ENCODE data around the gene PLA2G3. TPM values are rescaled to one million over a fixed set of nuclear protein-coding genes. Genes with fewer than 3 reads are reported as not detected.

Gene PLA2G3
- total RNA-seq, 3 donors from 2014 or later (not counting 1 experiment from before 2014, with no cell fraction given): not detected

GRCh38 chr22:31107894-31108218 is 32.5 kb downstream of the PLA2G3 start:
- Mint-ChIP-seq H3K27me3 (ENCODE audit: low read depth in 2 of 2) (peaks cover 0 to 2% of the 10 kb centered on the region in 2 donors), H3K4me3 (peak overlapping the region; percentile 87), H3K36me3 (no peaks in the 10 kb centered on the region), H3K9me3 (no peaks in the 10 kb centered on the region), H3K4me1 (peaks cover 7 to 18% of the 10 kb centered on the region in 2 donors), H3K27ac (peak overlapping the region; percentile 78 to 91)
- Histone ChIP-seq H3K4me1 (ENCODE audit: control insufficient read depth, insufficient read depth, low read length) (peaks cover 17% of the 10 kb centered on the region), H3K27me3 (ENCODE audit: control insufficient read depth, insufficient read depth, low read length) (no peaks in the 10 kb centered on the region), H3K9me3 (ENCODE audit: control insufficient read depth, insufficient read depth, low read length) (no peaks in the 10 kb centered on the region), H3K27ac (ENCODE audit: low read length) (peak overlapping the region; percentile 34), H3K4me3 (ENCODE audit: low read length) (peak overlapping the region; percentile 86), H3K36me3 (ENCODE audit: control insufficient read depth, insufficient read depth, low read length) (no peaks in the 10 kb centered on the region)
- DNase-seq (no peak), ATAC-seq (peak; percentile 11 to 29 (median 19))
- 4% methylated on average over 5 of the region's 5 CpGs for WGBS (ENCODE audit: insufficient coverage)
- no peak for TF ChIP-seq CTCF (IDR thresholded peaks at IDR 0.05)
- intact Hi-C loops (cut with micrococcal nuclease): loop anchor here (1.0 to 5.0 kb wide), 2 partner anchors 123 to 164 kb away; no protein-coding TSS in a partner anchor

GRCh38 chr22:31107178-31107893 is 33.0 kb downstream of the PLA2G3 start, which contains the start of gene SELENOM:
Gene SELENOM (minus strand): TSS chr22:31107568. CDS start chr22:31107505, 63 bp downstream.
- Mint-ChIP-seq H3K36me3 (no peaks in the 10 kb centered on the region), H3K27ac (peak within 1 kb of the TSS; percentile 78 to 91), H3K4me3 (peak within 1 kb of the TSS; percentile 87), H3K4me1 (peaks cover 7 to 18% of the 10 kb centered on the region in 2 donors), H3K27me3 (ENCODE audit: low read depth in 2 of 2) (peaks cover 0 to 2% of the 10 kb centered on the region in 2 donors), H3K9me3 (no peaks in the 10 kb centered on the region)
- no peaks in the 10 kb centered on the region for H3K9me3 ChIP-seq (ENCODE audit: control insufficient read depth, insufficient read depth, low read length)
- H3K4me3 ChIP-seq (ENCODE audit: low read length): peak within 1 kb of the TSS; percentile 86
- ATAC-seq (peak; percentile 94 to 96 (median 96)), DNase-seq (peak; percentile 80 to 94)
- WGBS (ENCODE audit: insufficient coverage): 6% methylated on average over 67 of the region's 67 CpGs
- no peaks in the 10 kb centered on the region for H3K27me3 ChIP-seq (ENCODE audit: control insufficient read depth, insufficient read depth, low read length)
- TF ChIP-seq CTCF (IDR thresholded peaks at IDR 0.05): peak; percentile 74
- H3K4me1 ChIP-seq (ENCODE audit: control insufficient read depth, insufficient read depth, low read length): peaks cover 17% of the 10 kb centered on the region
- H3K27ac ChIP-seq (ENCODE audit: low read length): peak within 1 kb of the TSS; percentile 34
- intact Hi-C loops (cut with micrococcal nuclease): loop anchor here (1.0 to 5.0 kb wide), 2 partner anchors 124 to 165 kb away; no protein-coding TSS in a partner anchor
- H3K36me3 ChIP-seq (ENCODE audit: control insufficient read depth, insufficient read depth, low read length): no peaks in the 10 kb centered on the region

GRCh38 chr22:31106731-31107177 is 33.6 kb downstream of the PLA2G3 start:
- DNase-seq (no peak), ATAC-seq (no peak)
- H3K4me1 Mint-ChIP-seq: peaks cover 7 to 18% of the 10 kb centered on the region in 2 donors
- peak overlapping the region; percentile 86 for H3K4me3 ChIP-seq (ENCODE audit: low read length)
- 90% methylated on average over 14 of the region's 14 CpGs for WGBS (ENCODE audit: insufficient coverage)
- no peak for TF ChIP-seq CTCF (IDR thresholded peaks at IDR 0.05)
- H3K36me3 ChIP-seq (ENCODE audit: control insufficient read depth, insufficient read depth, low read length): no peaks in the 10 kb centered on the region
- H3K9me3 ChIP-seq (ENCODE audit: control insufficient read depth, insufficient read depth, low read length): no peaks in the 10 kb centered on the region
- H3K4me3 Mint-ChIP-seq: peak overlapping the region; percentile 87
- H3K4me1 ChIP-seq (ENCODE audit: control insufficient read depth, insufficient read depth, low read length): peaks cover 17% of the 10 kb centered on the region
- H3K27ac Mint-ChIP-seq: peak overlapping the region; percentile 78 to 91
- H3K36me3 Mint-ChIP-seq: no peaks in the 10 kb centered on the region
- H3K27ac ChIP-seq (ENCODE audit: low read length): no peak overlapping the region
- intact Hi-C loops (cut with micrococcal nuclease): loop anchor here (1.0 to 5.0 kb wide), 2 partner anchors 125 to 166 kb away; no protein-coding TSS in a partner anchor
- no peaks in the 10 kb centered on the region for H3K9me3 Mint-ChIP-seq
- H3K27me3 ChIP-seq (ENCODE audit: control insufficient read depth, insufficient read depth, low read length): no peaks in the 10 kb centered on the region
- no peaks in the 10 kb centered on the region for H3K27me3 Mint-ChIP-seq (ENCODE audit: low read depth in 2 of 2)

Measured in natural killer cell (primary cell).